Measurements from ENCODE around the gene CLK1.
A peak's percentile ranks its signal among the peaks of the same experiment; 100 is the strongest.
"Not testable (repeated sequence)": the region's sequence is repeated elsewhere in the genome, so short reads cannot be mapped to it uniquely, and the experiment has no call there.

CLK1 gene

DNA sequence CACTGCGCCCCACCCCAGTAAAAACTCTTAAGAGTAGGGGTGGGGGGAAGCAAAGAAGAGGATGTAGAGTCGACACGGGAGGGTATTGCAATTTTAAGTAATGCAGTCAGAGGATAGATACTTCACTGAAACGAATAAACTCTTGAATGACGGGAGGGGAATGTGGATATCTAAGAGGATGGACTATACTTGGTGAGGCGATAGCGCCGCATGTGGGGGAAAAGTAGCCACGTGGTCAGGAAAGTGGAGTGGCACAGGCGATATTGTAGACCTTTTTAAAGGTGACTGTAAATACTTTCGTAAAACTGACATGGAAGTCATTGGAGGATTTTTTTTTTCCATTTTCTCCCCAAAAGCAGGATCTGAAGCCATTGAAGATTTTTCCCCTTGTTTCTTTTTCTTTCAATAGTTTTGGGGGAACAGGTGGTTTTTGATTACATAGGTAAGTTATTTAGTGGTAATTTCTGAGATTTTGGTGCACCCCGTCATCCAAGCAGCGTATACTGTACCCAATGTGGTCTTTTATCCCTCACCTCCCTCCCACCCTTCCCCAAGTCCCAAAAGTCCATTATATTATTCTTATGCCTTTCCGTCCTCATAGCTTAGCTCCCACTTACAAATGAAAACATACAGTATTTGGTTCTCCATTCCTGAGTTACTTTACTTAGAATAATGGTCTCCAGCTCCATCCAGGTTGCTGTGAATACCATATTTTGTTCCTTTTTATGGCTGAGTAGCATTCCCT is 13.8 kb downstream of the CLK1 start:
- DNase-seq = no peak

DNA sequence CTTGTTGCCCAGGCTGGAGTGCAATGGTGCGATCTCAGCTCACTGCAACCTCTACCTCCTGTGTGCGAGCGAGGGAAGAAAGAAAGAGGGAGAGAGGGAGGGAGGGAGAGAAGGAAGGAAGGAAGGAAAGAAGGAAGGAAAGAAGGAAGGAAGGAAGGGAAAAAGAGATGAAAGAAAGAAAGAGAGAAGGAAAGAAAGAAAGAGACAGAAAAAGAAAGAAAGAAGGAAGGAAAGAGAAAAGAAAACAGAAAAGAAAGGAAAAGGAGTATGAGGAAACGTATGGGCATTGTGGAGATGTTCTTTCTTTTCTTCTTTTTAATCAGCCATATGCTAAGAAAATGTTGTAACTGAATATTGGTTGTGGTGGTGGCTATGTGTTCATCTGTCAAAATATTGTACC is 16.5 kb downstream of the CLK1 start:
- no peak for DNase-seq

DNA sequence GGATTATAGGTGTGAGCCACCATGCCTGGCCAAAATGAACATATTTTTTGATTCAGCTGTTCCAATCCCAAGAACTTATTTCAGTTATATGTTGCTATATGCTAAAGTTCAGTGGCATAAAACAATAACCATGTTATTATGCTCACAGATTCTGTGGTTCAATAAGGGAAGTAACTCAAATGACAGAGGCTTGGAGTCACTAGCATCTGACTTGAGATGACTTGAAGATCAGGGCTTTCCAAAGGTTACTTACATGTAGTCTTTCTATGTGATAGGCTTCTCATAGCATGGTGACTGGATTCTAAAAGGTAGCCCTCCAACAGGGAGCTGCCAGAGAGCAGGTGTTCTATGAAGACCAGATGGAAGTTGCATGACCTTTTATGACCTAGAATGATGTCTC is 17.2 kb downstream of the CLK1 start:
- DNase-seq = no peak

- no peak for DNase-seq
Measured at GRCh38 chr2:200845669-200846325, 18.7 kb downstream of the CLK1 start.

- no peak for DNase-seq
Measured at GRCh38 chr2:200845194-200845593, 19.3 kb downstream of the CLK1 start.

DNA sequence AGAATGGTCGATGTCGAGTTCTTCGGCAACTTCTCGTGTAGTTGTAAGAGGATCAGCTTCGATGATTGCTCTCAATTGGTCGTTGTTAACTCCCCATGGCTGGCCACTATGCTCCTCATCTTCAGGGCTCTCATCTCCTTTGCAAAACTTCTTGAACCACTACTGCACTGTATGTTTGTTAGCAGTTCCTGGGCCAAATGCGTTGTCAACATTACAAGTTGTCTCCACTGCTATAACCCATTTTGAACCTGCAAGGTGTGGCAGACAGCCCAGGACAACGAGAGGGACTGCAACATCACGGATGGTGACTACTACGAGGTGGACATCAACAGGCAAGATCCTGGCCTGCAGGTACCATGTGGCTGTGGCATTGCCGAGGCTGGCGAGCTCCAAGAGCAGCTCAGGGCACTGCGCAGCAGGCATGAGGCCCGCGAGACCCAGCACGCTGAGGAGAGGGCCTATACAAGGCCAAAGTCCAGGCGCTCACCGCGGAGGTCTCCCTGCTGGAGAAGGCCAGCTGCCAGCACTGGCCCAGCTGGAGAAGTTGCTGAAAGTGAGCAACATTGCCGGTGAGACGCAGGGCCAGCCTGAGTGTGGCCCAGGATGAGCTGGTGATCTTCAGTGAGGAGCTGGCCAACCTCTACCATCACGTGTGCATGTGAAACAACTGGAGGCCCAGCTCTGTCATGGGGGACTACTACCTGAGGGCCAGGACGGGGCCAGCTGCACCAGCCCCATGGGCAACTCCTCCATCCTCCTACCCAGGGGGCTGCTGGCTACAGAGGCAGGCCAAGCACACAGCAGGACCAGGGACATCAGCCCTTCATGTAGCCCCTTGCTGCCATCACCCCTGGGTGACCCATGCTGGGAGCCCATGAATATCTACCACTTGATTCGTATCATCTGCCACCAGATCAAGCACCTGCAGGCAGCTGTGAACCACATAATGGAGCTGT is 20.2 kb downstream of the CLK1 start:
- no peak for DNase-seq

GRCh38 chr2:200839513-200839912 is 24.9 kb downstream of the CLK1 start:
- no peak for DNase-seq

DNA sequence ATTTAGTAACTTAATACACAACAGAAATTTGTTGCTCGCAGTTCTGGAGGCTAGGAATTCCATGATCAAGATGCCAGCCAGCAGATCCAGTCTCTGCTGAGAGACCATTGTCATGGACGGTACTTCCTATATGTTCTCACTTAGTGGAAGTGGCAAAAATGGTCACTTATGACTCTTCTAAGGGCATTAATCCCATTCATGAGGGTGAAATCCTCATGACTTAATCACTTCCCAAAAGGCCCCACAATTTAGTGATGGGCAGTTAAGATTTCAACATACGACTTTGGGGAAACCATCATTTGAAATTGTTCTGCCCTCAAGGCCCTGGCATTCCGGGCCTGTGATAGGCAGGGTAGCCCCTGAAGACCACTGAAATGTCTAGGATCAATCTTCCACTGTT is 29.8 kb downstream of the CLK1 start:
- DNase-seq = no peak

GRCh38 chr2:200829258-200829655 is 35.2 kb downstream of the CLK1 start:
- DNase-seq = no peak

GRCh38 chr2:200828572-200829257 is 35.7 kb downstream of the CLK1 start:
- no peak for DNase-seq

GRCh38 chr2:200828104-200828503 is 36.4 kb downstream of the CLK1 start:
- DNase-seq = no peak

DNA sequence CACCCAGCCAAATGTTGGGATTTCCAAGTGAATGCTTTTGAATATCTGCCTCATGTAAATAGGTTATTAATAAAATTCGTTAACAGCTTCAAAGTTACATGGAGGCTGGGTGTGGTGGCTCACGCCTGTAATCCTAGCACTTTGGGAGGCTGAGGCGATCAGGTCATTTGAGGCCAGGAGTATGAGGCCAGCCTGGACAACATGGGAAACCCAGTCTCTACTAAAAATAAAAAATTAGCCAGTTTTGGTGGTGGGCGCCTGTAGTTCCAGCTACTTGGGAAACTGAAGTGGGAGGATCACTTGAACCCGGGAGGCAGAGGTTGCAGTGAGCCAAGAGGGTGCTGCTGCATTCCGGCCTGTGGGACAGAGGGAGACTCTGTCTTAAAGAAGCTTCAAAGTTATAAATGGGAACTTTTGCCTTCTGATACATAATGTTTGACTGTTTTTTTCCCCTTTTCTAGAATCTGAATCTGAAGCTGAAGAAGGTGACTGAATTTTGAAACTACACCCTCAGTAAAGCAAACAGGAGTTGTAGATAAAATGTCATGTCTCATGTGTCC is 42.7 kb downstream of the CLK1 start:
- DNase-seq = no peak

DNA sequence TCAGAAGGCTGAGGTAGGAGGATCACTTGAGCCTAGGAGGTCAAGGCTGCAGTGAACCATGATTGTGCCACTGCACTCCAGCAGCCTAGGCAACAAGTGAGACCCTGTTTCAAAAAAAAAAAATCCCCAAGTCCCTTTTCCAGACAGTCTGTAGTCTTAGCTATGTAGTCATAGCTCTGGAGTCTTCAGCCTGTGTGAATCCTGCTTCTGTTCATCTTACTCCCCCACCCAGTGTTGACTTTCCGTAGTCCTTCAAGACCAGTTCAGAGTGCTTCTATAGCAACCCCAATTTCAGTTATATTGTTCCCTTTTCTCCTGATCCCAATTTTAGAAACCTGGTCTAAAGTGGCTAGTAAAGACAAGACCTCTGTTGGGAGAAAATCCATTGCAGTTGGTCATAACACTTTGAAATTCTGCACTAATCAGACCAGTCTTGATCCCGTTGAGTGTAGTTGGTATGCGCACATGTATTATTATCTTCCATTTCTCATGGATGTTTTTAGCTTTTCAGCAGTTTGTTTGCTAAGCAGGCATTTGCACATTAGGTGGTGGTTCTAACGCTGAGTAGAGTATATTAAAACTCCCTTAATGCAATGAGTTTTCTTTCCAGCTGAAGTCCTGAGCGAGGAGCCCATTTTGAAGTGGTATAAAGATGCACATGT is 43.8 kb downstream of the CLK1 start:
- DNase-seq = no peak

DNA sequence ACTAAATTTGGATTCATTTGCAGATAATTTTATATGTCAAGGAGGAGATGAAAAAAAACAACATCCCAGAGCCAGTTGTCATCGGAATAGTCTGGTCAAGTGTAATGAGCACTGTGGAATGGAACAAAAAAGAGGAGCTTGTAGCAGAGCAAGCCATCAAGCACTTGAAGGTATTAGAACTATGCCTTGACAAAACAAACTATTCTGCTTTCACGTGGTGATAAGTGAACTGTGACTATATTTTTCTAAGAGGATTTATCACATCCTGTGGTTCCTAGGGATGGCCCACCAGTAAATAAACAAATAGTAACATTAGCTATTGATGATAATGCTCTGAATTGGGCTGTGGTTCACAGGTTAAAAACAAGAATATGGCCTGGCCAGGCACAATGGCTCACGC is 45.7 kb downstream of the CLK1 start:
- not testable (repeated sequence) for DNase-seq

DNA sequence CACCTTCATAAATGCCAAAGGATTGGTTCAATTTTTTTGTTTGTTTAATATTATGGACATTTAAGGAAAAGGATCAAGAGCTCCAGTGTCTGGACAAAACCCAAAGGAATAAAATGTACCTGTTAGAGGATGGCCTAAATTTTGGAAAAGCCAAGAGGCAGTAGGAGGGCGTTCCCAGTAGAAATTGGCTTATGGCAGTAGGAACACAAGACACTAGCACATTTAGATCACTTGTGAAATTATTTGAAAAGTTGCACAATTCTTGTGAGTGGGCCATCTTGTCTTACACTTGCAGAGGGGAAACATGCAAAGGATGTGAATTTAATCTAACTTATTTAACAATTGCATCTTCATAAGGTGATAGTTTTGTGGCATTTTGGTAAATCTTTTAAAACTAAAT is 49.5 kb downstream of the CLK1 start:
- no peak for DNase-seq

GRCh38 chr2:200814276-200814815 is 50.1 kb downstream of the CLK1 start:
- DNase-seq = no peak

GRCh38 chr2:200812122-200813022 is 52.1 kb downstream of the CLK1 start:
- peak; percentile 73 for DNase-seq

- DNase-seq = peak; percentile 98
Measured at GRCh38 chr2:200811333-200812121, 52.9 kb downstream of the CLK1 start, which contains the start of gene BZW1. BZW1 (plus strand) TSS chr2:200811910; CDS start chr2:200813218, 1,308 bp downstream.

DNA sequence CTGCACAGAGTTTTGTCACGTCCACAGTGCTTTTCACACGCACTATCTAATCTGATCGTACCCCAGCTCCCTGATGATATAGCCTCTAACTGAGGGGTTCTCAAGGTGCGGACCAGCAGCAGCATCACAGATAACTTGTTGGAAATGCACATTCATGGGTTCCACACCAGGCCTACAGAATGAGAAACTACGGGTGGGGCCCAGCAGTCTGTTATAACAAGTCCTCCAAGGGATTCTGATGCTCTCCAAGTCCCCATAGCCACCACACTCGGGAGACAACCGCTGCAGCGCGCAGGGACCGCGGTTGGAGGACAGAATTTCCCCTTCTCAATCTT is 53.5 kb downstream of the CLK1 start:
- no peak for DNase-seq

All from activated CD8-positive, alpha-beta memory T cell treated with anti-CD3 and anti-CD28 coated beads, Interleukin-2, amount 50 U/mL, for 4 hours (primary cell).